ENCODE data around the gene KRT72.
A peak's percentile ranks its signal among the peaks of the same experiment; 100 is the strongest.

KRT72 gene

GRCh38 chr12:52542785-52543318 lies 58.4 kb downstream of the KRT72 start:
- no peak overlapping the region for H3K4me3 ChIP-seq (ENCODE audit: low read depth, low read length)
- no peak for DNase-seq (ENCODE audit: low read depth)
- TF ChIP-seq CTCF (IDR thresholded peaks at IDR 0.05; ENCODE audit: control insufficient read depth, extremely low read depth, insufficient read depth): no peak

GRCh38 chr12:52542157-52542556 lies 59.1 kb downstream of the KRT72 start:
- no peak overlapping the region for H3K4me3 ChIP-seq (ENCODE audit: low read depth, low read length)
- no peak for TF ChIP-seq CTCF (IDR thresholded peaks at IDR 0.05; ENCODE audit: control insufficient read depth, extremely low read depth, insufficient read depth)
- DNase-seq (ENCODE audit: low read depth): no peak

GRCh38 chr12:52541709-52542108 lies 59.6 kb downstream of the KRT72 start:
- TF ChIP-seq CTCF (IDR thresholded peaks at IDR 0.05; ENCODE audit: control insufficient read depth, extremely low read depth, insufficient read depth): no peak
- no peak for DNase-seq (ENCODE audit: low read depth)
- H3K4me3 ChIP-seq (ENCODE audit: low read depth, low read length): no peak overlapping the region

- no peak overlapping the region for H3K4me3 ChIP-seq (ENCODE audit: low read depth, low read length)
- TF ChIP-seq CTCF (IDR thresholded peaks at IDR 0.05; ENCODE audit: control insufficient read depth, extremely low read depth, insufficient read depth): no peak
These were observed 60.7 kb downstream of the KRT72 start for GRCh38 chr12:52540531-52540930.

GRCh38 chr12:52539821-52540173 lies 61.5 kb downstream of the KRT72 start:
- no peak for TF ChIP-seq CTCF (IDR thresholded peaks at IDR 0.05; ENCODE audit: control insufficient read depth, extremely low read depth, insufficient read depth)
- no peak for DNase-seq (ENCODE audit: low read depth)
- no peak overlapping the region for H3K4me3 ChIP-seq (ENCODE audit: low read depth, low read length)

More at GRCh38 chr12:52540531-52540930, 60.7 kb downstream of the KRT72 start:
- no peak for DNase-seq (ENCODE audit: low read depth)

GRCh38 chr12:52539083-52539820 lies 62.0 kb downstream of the KRT72 start:
- TF ChIP-seq CTCF (IDR thresholded peaks at IDR 0.05; ENCODE audit: control insufficient read depth, extremely low read depth, insufficient read depth): no peak
- peak; percentile 36 for DNase-seq (ENCODE audit: low read depth)
- H3K4me3 ChIP-seq (ENCODE audit: low read depth, low read length): no peak overlapping the region

GRCh38 chr12:52537101-52537500 lies 64.2 kb downstream of the KRT72 start:
- no peak for DNase-seq (ENCODE audit: low read depth)
- no peak for TF ChIP-seq CTCF (IDR thresholded peaks at IDR 0.05; ENCODE audit: control insufficient read depth, extremely low read depth, insufficient read depth)
- no peak overlapping the region for H3K4me3 ChIP-seq (ENCODE audit: low read depth, low read length)

Measured in LNCaP clone FGC (cell line).